ENCODE results near the gene CCDC169. TPM values are rescaled to one million over a fixed set of nuclear protein-coding genes. Genes with fewer than 3 reads are reported as not detected.
"Not testable (repeated sequence)": the region's sequence is repeated elsewhere in the genome, so short reads cannot be mapped to it uniquely, and the experiment has no call there.

The CCDC169 gene
- total RNA-seq, 1 experiment from 2014 or later, result 9.2 TPM

DNA sequence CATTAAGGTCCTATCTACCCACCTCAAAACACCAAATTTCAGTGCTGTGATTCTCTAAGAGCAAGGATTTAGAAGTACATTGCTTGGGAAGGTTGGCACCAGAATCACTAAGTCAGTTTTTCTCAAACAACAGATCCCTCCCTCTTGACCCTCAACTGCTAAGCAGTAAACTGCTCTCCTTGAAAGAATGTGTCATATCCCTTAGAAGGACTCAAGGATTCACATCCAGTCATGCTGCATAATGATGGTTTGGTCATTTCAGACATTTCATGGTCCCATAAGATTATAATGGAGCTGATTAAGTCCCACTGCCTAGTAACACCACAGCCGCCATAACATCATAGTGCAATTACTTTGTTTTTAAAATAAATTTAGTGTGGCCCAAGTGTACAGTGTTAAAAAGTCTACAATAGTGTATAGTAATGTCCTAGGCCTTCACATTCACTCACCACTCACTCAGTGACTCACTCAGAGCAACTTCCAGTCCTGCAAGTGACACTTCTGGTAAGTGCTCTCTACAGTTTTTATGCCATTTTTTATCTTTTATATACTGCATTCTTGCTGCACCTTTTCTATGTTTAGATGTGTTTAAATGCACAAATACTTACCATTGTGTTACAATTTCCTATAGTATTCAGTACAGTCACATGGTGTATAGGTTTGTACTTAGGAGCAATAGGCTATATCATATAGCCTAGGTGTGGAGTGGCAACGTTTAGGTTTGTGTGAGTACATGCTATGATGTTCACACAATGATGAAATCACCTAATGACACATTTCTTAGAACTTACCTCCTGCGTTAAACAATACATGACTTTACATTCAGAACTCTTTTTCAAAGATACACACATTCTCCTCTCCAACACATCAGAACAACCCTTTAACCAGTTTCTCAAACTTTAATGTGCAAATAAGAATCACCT, 15.7 kb upstream of the CCDC169 start:
- no peak for DNase-seq (ENCODE audit: low spot score)

DNA sequence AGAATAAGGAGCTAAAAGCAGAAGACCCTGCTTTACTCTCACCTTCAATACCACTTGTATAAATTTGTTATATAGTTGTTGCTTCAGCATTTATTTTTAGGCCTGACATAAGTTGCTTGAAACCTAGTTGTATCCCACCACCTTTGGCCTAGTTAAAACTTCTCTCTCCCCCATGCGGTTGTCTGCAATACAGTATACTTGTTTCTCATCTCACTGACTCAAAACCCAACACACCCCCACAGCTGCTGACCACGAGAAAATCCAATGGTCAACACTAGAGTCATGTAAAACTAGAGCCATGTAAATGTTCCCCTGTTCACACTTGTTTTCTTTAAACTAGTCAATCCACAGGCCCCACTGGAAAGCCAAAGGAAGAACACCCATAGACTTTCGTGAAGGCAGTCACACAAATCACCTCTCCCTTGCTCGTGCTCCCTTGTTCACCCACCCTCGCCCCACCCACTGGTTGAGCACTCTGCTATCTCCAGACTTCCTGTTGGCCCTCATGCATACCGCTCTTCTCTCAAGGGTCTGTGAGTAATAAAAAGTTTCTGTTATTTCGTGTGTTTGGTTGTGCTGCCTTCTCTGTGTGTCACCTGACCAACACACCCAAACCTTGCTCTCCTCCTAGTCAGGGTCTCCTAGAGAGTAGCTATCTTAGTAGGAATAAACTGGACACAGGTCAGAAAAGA, 12.9 kb upstream of the CCDC169 start:
- DNase-seq (ENCODE audit: low spot score), result no peak

DNA sequence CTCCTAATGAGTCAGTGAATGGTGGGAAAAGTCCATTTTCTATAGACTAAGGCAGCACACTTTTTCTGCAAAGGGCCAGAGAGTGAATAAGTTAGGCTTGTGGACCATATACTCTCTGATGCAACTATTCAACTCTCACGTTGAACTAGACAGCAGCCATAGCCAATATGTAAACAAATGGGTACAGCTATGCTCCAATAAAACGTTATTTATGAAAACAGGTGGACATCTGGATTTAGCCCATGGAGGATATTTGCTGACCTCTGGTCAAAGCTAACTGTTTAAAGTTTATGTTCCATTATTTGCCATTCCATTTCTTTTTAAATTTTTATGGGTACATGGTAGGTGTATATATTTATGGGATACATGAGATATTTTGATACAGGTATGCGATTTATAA, 4.7 kb upstream of the CCDC169 start:
- DNase-seq (ENCODE audit: low spot score), result no peak

GRCh38 chr13:36299469-36299868, 1.9 kb upstream of the CCDC169 start:
- DNase-seq (ENCODE audit: low spot score), result not testable (repeated sequence)

- peak; percentile 12 for DNase-seq (ENCODE audit: low spot score)
These were observed 988 bp upstream of the CCDC169 start for GRCh38 chr13:36298535-36299068.

GRCh38 chr13:36294096-36294495, 3.5 kb downstream of the CCDC169 start:
- DNase-seq (ENCODE audit: low spot score), result no peak

- no peak for DNase-seq (ENCODE audit: low spot score)
These were observed 4.1 kb downstream of the CCDC169 start for GRCh38 chr13:36293497-36293896.

GRCh38 chr13:36288794-36289391, 8.7 kb downstream of the CCDC169 start:
- no peak for DNase-seq (ENCODE audit: low spot score)

- DNase-seq (ENCODE audit: low spot score), result no peak
These were observed 11.6 kb downstream of the CCDC169 start for GRCh38 chr13:36286006-36286405.

GRCh38 chr13:36282821-36283432, 14.7 kb downstream of the CCDC169 start:
- peak; percentile 14 for DNase-seq (ENCODE audit: low spot score)

- peak; percentile 50 for DNase-seq (ENCODE audit: low spot score)
These were observed 22.2 kb downstream of the CCDC169 start for GRCh38 chr13:36275190-36276002.

GRCh38 chr13:36273431-36273830, 24.2 kb downstream of the CCDC169 start:
- no peak for DNase-seq (ENCODE audit: low spot score)

- DNase-seq (ENCODE audit: low spot score), result no peak
These were observed 35.6 kb downstream of the CCDC169 start for GRCh38 chr13:36261976-36262375.

- no peak for DNase-seq (ENCODE audit: low spot score)
These were observed 36.6 kb downstream of the CCDC169 start for GRCh38 chr13:36261011-36261410.

DNA sequence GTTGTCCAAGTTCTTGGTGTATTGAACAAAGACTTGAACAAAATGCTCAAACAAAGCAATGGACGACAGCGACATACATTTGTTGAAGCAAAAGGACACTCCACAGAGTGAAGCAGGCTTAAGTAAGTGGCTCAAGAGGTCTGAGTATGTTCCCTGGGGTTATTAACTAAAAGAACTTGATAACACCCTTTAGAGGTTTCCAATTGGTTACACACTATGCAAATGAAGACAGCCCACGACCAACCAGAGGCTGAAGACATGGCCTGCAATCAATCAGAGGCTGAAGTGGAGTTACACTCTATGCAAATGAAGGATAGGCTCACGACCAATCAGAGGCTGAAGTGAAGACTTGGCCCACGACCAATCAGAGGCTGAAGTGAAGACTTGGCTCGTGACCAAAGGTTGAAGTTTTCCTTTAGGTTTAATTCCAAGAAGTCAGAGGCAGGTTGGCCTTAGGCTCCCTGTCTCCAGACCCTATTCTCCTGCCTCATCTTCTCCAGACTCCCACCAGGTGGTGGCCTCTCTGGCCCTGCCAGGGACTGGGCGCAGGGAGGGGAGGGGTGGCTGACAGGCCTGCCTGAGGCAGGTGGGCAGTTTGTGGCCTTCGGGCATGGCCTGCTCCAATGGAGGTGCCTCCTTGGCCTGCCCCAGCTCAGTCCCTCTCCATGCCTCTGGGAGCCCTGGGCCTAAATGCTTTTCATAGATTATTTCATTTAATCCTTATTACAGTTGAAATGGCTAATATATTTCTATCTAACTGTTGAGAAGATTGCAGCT, 38.1 kb downstream of the CCDC169 start:
- no peak for DNase-seq (ENCODE audit: low spot score)

- no peak for DNase-seq (ENCODE audit: low spot score)
These were observed 38.8 kb downstream of the CCDC169 start for GRCh38 chr13:36258831-36259230.

DNA sequence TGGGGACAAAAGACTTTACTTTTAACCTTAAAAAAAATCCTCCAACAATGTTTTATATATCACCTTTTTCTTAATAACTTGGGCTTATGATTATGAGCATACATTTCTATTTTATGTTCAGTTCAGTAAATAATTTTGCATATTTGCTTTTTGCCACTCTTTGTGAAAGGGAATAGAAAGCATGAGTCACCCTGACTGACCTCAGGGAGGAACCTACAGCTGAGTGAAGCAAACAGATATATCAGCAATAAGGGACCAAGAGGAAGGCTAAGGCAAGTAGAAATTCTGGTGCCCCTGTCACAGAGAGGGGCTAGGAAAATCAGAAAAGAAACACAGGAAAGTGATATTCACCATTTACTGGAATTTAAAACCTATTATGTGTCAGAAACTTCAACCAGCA, 46.1 kb downstream of the CCDC169 start:
- no peak for DNase-seq (ENCODE audit: low spot score)

GRCh38 chr13:36251017-36251416, 46.6 kb downstream of the CCDC169 start:
- DNase-seq (ENCODE audit: low spot score), result no peak

GRCh38 chr13:36248700-36249099, 48.9 kb downstream of the CCDC169 start:
- no peak for DNase-seq (ENCODE audit: low spot score)

GRCh38 chr13:36244990-36245389, 52.6 kb downstream of the CCDC169 start:
- DNase-seq (ENCODE audit: low spot score), result no peak
